ENCODE data around the gene KCNJ6.

KCNJ6 gene

DNA sequence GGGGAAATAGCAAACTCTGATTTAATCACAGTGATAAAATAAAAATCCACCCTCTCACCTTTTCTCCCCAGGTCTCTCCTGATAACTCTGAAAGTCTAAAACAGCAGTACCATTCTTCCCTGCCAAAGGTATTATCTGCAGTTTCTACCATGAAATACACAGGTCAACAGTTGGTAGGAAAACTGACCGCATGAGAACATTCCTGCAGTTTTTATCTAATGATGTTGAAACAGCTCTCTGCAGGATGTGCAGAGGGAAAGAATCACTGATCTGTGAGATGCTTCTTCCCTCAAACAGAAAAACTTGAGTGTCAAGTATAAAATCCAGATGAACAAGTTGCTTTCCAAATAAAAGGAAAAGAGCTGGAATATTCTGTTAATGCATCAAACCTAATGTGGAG lies 39.1 kb downstream of the KCNJ6 start:
- H3K4me3 ChIP-seq (replicated peaks in 1 of 2; ENCODE audit: low read depth in 2 of 2, low read length in 2 of 2): no peak overlapping the region
- TF ChIP-seq, protein P1, sequence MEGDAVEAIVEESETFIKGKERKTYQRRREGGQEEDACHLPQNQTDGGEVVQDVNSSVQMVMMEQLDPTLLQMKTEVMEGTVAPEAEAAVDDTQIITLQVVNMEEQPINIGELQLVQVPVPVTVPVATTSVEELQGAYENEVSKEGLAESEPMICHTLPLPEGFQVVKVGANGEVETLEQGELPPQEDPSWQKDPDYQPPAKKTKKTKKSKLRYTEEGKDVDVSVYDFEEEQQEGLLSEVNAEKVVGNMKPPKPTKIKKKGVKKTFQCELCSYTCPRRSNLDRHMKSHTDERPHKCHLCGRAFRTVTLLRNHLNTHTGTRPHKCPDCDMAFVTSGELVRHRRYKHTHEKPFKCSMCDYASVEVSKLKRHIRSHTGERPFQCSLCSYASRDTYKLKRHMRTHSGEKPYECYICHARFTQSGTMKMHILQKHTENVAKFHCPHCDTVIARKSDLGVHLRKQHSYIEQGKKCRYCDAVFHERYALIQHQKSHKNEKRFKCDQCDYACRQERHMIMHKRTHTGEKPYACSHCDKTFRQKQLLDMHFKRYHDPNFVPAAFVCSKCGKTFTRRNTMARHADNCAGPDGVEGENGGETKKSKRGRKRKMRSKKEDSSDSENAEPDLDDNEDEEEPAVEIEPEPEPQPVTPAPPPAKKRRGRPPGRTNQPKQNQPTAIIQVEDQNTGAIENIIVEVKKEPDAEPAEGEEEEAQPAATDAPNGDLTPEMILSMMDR (IDR thresholded peaks at IDR 0.05; ENCODE audit: low read depth, low read length): no peak
- peak; percentile 44 to 51 for DNase-seq (ENCODE audit: low read depth in 2 of 2)

DNA sequence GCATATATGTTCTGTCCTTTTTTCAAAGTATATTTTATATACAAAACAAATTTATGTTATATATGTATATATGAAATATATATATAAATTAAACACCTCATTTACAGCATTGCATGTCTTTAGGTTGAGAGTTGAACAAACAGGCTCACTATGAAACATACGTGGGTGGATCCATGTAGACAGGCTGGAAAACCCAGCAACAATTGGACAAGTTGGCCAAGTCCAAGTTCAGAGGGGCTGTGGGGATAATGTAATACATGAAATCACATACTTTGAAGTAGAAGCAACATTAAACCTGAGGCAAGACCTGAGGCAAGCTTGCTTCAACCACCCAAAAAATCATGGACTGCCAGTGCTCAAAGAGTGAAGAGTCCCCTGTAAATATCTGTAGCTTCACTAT lies 39.7 kb downstream of the KCNJ6 start:
- no peak for DNase-seq (ENCODE audit: low read depth in 2 of 2)
- TF ChIP-seq, protein P1 (IDR thresholded peaks at IDR 0.05; ENCODE audit: low read depth, low read length): no peak

DNA sequence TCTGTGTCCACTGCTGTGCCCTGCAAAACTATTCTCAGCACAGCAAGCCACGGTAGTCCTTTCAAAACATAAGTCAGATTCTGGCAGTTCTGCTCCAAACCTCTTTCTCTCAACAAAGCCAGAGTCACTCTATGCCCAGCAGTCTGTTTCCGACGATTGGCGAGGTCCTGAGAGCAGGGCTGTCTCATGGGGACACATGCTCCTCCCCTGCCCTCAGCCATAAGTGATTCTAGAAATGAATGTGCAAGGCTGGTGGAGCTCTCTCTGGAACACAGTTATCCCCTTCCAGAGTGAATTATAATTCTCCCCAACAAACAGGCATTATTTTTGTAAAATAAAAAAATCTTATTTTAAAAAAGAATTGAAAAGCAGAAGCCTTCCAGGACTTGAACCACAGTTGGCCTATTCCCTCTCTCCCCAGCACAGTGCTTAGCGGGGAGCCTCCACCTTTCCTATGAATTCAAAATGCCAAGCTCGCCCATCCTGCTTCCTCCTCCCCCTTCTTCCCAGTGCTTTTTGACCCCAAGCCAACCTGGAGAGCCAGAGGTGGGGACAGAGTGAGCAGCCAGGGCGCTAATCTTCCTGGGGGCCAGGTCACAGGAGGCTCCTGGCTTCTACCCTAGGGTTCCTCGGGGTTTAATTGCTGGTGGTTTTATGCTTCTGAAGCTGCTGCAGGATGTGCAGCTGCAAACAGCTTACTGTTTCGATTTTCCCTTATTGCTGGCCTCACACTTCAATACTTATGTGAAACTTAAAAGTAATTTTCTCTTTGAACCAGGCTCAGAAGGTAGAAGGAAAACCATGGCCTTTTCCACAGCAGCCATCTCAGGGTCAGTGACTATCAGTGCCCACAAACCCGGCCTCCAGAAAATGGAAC lies 41.1 kb downstream of the KCNJ6 start:
- TF ChIP-seq, protein P1 (IDR thresholded peaks at IDR 0.05; ENCODE audit: low read depth, low read length): no peak
- DNase-seq (ENCODE audit: low read depth in 2 of 2): no peak

More for the DNA sequence above, 39.7 kb downstream of the KCNJ6 start:
- no peak overlapping the region for H3K4me3 ChIP-seq (replicated peaks in 1 of 2; ENCODE audit: low read depth in 2 of 2, low read length in 2 of 2)

DNA sequence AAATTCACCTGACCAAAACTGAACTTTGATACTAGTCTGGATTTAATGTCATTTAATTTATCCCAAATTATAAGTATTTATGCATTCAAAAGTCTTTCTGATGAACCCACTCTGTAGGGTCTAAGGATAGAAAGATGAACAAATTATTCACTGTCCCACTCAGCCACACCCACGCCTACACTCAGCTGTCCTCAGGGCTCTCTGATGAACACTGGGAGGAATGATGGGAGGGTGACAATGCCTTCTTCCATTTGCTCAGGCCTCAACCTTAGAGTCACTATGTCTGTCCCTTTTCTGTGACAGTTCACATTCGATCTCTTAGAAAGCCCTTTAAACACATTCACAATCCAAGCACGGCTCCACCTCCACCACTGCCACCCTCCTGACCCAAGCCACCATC lies 41.8 kb downstream of the KCNJ6 start:
- TF ChIP-seq, protein P1 (IDR thresholded peaks at IDR 0.05; ENCODE audit: low read depth, low read length): no peak
- no peak overlapping the region for H3K4me3 ChIP-seq (replicated peaks in 1 of 2; ENCODE audit: low read depth in 2 of 2, low read length in 2 of 2)
- DNase-seq (ENCODE audit: low read depth in 2 of 2): no peak

More for the DNA sequence above, 41.1 kb downstream of the KCNJ6 start:
- H3K4me3 ChIP-seq (replicated peaks in 1 of 2; ENCODE audit: low read depth in 2 of 2, low read length in 2 of 2): no peak overlapping the region

DNA sequence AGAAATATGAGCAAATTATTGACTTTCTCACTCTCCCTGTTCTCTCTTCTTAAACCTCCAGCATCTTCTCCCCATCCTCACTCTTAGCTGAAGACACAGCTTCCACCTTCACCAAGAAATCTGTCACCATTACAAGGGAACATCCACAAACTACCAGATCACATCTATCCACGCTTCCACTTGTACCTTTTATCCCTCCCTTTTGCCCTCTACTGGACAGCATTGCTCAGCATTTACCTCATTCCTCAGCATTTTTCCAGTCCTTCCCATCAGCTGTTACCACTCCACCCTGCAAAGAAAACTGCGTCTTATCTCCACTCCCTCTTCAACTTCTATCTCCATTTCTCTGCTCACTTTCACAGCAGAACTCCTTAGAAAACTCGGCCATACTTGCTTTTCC lies 42.6 kb downstream of the KCNJ6 start:
- peak; percentile 28 to 38 for DNase-seq (ENCODE audit: low read depth in 2 of 2)

DNA sequence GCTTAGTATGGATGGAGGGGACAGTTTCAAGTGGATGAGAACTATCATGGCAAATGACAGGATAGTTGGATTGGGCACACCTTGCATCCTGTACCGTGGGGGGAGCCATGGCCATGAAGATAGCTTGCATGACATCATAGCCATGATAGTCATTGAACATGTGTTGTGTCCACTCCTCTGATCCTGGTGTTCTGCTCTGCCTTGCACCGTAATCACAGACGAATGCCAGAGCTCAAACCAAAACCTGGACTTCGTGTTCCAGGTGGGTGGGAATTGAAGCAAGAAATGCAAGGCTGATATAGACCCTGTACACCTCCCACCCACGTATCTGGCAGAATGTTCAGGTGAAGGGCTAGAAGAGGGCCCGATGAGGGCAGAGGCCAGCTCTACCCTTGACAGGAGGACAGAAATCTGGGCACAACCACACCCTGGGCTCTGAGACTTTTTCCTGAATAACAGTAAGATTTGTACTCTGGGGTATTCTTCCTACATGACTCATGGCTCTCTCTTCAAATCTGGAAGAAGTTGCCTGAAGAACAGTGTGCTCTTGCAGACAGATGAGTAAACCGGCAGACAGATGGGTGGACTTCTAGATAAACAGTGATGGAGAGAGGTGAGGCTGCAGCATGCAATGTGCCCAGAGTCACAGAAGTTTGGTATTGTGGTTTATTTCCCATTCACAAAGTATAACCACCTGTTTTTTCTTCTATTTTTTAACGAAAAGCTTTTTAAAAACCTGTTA lies 45.0 kb downstream of the KCNJ6 start:
- TF ChIP-seq, protein P1 (IDR thresholded peaks at IDR 0.05; ENCODE audit: low read depth, low read length): no peak

More for the DNA sequence above, 42.6 kb downstream of the KCNJ6 start:
- TF ChIP-seq, protein P1 (IDR thresholded peaks at IDR 0.05; ENCODE audit: low read depth, low read length): peak; percentile 30
- no peak overlapping the region for H3K4me3 ChIP-seq (replicated peaks in 1 of 2; ENCODE audit: low read depth in 2 of 2, low read length in 2 of 2)

More for the DNA sequence above, 45.0 kb downstream of the KCNJ6 start:
- peak; percentile 43 to 94 for DNase-seq (ENCODE audit: low read depth in 2 of 2)
- no peak overlapping the region for H3K4me3 ChIP-seq (replicated peaks in 1 of 2; ENCODE audit: low read depth in 2 of 2, low read length in 2 of 2)

Data from cardiac fibroblast (primary cell).